Panc1 (cell line): ENCODE data around the gene ANGPTL7.

Experiments used
- POLR2AphosphoS5 ChIP-seq: IDR thresholded peaks from 2 replicates; pipeline ENCODE4 v1.6.1; 2012; ENCODE audit warnings: mild to moderate bottlenecking, low read depth, low read length, moderate library complexity
- TF ChIP-seq, protein P1 (sequence below): fragments of 450-650 bp; IDR thresholded peaks from 2 replicates; pipeline ENCODE4 v1.5.1; 2017; ENCODE audit warnings: mild to moderate bottlenecking
- TF ChIP-seq, protein P2 (sequence below), 2 experiments: IDR thresholded peaks; 2 replicates each; pipeline ENCODE4 v1.6.1; 2011 to 2012; ENCODE audit warnings: low read depth in 2 of 2, control low read depth in 1 of 2, low read length in 1 of 2, mild to moderate bottlenecking in 1 of 2, moderate library complexity in 1 of 2; ENCODE audit not compliant: insufficient read depth in 1 of 2

DNA sequence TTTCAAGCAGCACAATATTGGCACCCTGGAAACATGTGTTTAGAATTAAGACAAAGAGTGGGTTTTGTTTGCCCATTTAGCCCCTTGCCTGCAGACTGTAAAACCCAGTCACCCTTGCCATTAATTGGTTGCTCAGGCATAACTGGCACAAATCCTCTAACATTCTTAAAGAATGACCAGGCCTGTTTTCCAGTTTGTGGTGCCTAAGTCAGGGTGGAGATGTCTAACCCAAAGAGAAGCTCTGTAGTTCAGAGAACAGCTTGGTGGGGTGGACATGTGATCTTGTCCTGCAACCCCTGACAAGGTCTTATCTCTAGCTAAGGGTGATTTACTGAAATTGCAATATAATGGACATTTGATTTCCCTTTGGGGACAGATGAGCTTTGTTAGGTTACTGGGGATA, 8.8 kb upstream of the ANGPTL7 start:
- TF ChIP-seq, protein P1, sequence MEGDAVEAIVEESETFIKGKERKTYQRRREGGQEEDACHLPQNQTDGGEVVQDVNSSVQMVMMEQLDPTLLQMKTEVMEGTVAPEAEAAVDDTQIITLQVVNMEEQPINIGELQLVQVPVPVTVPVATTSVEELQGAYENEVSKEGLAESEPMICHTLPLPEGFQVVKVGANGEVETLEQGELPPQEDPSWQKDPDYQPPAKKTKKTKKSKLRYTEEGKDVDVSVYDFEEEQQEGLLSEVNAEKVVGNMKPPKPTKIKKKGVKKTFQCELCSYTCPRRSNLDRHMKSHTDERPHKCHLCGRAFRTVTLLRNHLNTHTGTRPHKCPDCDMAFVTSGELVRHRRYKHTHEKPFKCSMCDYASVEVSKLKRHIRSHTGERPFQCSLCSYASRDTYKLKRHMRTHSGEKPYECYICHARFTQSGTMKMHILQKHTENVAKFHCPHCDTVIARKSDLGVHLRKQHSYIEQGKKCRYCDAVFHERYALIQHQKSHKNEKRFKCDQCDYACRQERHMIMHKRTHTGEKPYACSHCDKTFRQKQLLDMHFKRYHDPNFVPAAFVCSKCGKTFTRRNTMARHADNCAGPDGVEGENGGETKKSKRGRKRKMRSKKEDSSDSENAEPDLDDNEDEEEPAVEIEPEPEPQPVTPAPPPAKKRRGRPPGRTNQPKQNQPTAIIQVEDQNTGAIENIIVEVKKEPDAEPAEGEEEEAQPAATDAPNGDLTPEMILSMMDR, result no peak
- no peak for TF ChIP-seq POLR2AphosphoS5
- TF ChIP-seq, protein P2, sequence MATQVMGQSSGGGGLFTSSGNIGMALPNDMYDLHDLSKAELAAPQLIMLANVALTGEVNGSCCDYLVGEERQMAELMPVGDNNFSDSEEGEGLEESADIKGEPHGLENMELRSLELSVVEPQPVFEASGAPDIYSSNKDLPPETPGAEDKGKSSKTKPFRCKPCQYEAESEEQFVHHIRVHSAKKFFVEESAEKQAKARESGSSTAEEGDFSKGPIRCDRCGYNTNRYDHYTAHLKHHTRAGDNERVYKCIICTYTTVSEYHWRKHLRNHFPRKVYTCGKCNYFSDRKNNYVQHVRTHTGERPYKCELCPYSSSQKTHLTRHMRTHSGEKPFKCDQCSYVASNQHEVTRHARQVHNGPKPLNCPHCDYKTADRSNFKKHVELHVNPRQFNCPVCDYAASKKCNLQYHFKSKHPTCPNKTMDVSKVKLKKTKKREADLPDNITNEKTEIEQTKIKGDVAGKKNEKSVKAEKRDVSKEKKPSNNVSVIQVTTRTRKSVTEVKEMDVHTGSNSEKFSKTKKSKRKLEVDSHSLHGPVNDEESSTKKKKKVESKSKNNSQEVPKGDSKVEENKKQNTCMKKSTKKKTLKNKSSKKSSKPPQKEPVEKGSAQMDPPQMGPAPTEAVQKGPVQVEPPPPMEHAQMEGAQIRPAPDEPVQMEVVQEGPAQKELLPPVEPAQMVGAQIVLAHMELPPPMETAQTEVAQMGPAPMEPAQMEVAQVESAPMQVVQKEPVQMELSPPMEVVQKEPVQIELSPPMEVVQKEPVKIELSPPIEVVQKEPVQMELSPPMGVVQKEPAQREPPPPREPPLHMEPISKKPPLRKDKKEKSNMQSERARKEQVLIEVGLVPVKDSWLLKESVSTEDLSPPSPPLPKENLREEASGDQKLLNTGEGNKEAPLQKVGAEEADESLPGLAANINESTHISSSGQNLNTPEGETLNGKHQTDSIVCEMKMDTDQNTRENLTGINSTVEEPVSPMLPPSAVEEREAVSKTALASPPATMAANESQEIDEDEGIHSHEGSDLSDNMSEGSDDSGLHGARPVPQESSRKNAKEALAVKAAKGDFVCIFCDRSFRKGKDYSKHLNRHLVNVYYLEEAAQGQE (IDR thresholded peaks at IDR 0.05; ENCODE audit: insufficient read depth in 1 of 2, low read depth in 2 of 2, low read length in 1 of 2), result no peak
